Mesenteric fat pad (tissue), 1 donor: ENCODE results near the gene RNF40. TPM values are rescaled to one million over a fixed set of nuclear protein-coding genes. Genes with fewer than 3 reads are reported as not detected.

Experiments
- DNase-seq: peaks from one replicate; pipeline ENCODE4 v3.0.0-alpha.2; 2020; ENCODE audit warnings: low spot score
- total RNA-seq: library from RNA; stranded (reverse); fragmentation: NEBNext Ultra II Directional; extraction: Animal tissue kit (Norgen Biotek cat#: 25700); gene quantifications from one replicate; pipeline ENCODE4 v1.2.1, GENCODE V29; 2021
- donor health status: DM: yes; HTN: yes; CAD: no.

Gene RNF40
- total RNA-seq, 1 donor from 2014 or later = 97.5 TPM

DNA sequence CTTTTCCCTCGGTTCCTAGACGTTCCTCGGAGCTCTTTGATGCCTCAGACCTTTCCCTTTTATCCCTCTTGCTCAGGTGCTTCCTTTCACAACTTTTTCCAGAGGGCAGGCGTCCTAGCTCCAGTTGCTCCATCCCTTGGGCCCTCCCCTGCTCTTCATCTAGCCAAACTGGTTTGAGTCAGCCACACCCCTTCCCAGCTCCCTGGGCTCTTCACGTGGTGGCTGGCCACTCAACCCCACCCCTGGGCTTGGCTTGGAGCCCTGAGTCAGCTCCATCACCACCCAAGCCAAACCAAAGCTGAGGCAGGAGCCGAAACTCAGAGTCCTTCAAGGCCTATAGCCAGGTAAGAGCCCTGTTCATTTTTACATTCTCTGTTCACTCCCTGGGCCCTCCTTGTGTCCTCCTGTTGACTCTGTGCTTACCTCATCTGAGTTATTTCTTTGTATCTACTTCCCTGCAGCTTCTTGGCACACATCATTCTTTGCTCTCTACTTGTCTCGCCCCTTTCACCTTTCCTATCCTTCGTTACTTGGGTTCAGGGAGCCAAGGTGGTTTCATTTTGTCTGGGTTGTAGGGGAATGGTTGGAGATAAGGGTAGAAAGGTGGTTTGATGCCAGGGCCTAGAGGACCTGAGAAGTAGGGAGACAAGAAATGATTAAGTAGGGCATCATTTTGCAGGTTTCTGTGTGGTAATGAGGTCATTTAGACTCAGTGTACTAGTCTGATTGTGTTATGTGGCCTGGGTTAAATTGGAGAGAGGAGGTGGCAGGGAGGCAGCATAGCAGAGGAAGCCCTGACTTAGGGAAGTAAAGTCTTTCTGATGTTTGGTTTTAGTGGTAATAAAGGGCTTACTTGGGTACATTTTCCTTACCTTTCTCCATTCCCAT, 21.5 kb upstream of the RNF40 start:
- peak; percentile 90 for DNase-seq

DNA sequence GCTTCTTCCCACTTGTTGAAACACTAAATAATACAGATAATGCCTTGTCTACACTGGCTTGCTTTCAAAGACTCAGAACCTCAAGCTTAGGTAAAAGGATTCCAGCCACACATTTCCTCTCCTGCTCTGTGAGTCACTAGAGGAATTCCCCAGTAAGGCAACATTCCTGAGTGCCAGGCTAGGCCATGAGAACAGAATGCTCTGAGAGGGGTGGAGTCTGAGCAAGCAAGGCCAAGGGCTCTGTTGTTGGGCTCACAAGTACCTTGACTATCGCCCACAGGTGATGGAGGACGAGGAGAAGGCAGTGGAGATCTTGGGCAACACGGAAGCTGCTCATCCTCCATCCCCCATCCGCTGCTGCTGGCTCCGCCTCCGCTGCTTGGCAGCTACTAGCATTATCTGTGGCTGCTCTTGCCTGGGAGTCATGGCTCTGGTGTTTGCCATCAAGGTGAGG, 20.6 kb upstream of the RNF40 start:
- DNase-seq = peak; percentile 84

DNA sequence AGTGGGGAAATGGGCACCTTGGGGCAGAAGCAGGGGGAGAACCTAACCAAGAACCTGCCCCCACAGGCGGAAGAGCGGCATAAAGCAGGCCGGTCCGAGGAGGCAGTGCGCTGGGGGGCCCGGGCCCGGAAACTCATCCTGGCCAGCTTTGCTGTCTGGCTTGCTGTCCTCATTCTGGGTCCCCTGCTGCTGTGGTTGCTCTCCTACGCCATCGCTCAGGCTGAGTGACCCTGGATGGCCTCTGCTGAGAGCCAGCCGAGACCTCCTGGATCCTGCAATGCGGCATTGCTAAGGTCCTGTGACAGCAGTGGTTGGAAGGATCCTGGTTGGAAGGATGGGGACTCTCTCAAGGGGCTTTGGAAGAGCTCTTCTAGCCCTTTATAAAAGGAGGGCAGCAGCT, 18.4 kb upstream of the RNF40 start:
- no peak for DNase-seq

DNA sequence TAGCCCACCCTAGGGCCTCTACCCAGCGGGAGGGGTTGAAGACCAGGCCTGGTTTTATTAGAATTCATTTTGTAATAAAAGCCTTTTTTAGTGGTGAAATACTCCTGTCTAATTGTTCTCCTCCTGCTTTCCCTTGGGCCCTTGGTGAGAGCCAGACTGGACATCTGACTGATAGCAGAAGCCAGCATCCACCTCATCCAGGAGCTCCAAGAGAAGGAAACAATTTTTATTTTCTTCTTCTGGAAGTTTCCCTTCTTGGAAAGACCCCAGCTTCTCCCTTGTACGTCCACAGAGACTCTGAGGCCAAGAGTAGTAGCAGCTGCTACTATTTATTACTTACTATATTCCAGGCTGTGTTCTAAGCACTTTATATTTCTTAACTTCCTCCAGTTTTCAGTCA, 17.9 kb upstream of the RNF40 start:
- DNase-seq = no peak

DNA sequence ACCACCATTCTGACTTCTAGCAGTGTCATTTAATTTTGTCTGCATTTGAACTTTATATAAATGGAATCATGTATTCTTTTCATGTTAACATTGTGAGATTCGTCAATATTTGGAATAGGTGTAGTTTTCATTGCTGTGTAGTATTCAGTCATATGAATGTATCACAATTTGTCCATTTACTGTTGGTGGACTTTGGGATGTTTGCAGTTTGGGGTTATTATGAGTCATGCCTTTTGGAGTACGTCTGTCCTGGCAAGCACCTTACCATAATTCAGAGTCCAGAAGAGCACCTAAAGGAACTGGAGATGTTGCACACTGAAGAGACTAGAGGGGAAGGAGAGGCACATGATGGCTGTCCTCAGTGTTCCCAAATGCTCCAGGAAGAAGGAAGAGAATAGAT, 17.0 kb upstream of the RNF40 start:
- no peak for DNase-seq

DNA sequence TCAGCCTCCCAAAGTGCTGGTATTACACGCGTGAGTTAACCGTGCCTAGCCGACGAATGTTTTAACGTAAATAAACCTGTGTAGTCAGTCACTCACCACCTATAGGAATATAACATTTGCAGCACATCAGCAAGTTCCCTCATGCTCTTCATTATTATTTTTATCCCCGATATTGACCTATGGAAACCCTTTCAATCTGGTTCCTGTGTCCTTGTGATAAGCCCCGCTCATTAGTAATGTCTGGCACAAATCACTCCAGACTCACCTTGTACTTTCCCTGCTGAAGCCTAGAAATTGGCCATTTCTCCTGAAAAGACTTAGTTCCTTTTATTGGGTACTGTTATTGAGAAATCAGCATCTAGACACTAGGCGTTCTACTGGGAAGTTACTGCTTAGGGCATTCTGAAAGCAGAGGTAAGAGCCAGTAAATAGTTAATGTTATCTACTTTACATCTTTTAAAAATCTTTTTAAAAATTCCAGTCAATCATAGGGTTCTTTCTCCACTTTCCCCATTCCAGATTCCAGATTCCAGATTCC, 15.4 kb upstream of the RNF40 start:
- no peak for DNase-seq

DNA sequence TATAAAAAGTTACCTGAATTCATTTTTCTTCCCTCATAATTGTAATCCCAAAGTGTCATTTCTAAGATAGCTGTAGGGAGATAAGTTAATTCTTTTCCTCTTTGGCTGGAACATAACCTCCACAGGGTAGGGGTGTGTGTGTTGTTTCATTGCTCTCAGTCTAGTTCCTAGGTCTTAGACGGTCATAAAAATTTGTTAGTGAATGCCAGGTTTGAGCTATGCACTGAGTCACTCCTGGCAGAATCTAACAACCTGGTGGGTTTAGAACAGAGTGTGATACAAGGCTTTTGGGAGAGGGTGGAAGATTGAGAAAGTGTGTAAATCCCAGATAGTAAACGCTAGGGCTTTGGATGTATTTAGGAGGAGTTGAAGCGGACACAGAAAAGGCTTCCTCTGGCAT, 14.8 kb upstream of the RNF40 start:
- DNase-seq = no peak

DNA sequence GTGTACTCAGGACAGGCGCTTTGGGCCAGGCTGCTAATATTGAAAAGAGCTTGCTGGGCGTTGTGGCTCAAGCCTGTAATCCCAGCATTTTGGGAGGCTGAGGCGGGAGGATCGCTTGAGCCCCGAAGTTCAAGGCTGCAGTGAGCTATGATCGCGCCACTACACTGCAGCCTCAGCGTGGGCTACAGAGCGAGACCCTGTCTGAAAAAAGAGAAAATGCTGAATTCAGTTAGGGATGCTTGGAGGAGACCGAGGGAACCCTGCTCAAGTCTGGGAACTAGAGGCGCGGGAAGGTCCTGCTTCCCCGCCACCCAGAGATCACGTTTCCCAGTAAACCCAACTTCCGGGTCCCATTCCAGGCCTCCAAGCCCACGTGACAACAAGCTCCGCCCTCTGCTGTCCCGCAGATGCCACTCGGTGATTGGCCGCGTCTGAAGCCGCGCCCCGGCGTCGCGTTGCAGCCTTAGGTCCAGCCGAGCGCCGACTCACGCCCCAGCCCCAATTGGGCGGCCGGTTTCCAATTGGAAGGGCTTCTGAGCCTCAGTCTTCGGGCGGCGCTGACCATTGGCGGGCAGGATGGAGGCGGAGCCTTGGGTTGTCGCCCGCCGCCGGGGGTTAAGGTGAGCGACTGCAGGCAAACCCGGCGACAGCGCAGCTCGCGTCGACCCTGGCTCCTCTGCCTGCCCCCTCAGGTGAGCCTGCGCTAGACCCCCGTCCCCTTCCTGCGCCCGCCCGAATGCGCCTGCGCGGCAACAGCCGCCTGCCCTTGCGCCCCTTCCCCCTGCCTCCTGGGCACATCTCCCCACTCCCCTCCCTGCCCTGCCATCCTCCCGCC, 14.1 kb upstream of the RNF40 start, which contains the start of gene PHKG2:
Gene PHKG2 (plus strand): TSS at position 627 of the 835 bp plus-strand sequence. CDS start 396 bp downstream, outside the sequence.
- peak; percentile 99 for DNase-seq

DNA sequence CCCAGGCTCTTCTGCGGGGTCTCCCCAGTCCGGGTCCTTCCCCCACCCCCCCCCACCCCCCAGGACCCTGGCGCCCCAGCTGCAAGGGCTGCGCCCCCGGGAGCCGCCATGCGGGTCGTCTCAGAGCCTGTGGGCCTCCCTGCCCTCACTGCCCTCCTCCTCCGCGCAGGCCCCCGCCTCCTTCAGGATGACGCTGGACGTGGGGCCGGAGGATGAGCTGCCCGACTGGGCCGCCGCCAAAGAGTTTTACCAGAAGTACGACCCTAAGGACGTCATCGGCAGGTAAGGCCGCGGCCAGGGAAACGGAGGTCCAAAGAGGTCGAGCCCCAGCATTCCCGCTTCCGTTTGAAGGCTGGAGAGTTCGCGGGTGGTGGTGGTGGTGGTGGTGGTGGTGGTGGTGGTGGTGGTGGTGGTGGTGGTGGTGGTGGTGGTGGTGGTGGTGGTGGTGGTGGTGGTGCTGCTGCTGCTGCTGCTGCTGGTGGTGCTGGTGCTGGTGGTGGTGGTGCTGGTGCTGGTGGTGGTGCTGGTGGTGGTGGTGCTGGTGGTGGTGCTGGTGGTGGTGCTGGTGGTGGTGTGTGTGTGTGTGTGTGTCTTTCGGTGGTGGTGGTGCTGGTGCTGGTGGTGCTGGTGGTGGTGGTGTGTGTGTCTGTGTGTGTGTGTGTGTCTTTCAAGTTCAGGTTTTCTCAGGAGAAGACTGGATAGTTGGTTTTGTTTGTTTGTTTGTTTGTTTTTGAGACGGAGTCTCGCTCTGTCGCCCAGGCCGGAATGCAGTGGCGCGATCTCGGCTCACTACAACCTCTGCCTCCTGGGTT, 13.3 kb upstream of the RNF40 start:
- no peak for DNase-seq

DNA sequence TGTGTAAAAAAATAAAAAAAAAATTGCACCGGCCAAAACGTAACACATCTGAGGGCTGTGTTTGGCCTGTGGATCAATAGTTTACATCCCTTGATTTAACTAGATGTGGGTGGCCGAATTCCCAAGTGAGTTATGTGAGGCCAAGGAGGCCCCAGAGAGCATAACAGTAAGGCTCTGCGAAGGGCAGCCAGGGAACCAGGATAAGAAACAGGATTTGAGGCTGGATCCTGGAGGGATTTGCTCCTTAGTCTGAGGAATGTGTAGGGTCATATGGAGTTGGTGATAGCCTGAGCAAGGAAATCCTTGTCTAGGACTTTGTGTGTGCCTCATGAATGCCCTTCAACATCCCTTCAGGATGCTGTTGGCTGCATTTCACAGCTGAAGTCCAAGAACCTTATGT, 11.9 kb upstream of the RNF40 start:
- no peak for DNase-seq

DNA sequence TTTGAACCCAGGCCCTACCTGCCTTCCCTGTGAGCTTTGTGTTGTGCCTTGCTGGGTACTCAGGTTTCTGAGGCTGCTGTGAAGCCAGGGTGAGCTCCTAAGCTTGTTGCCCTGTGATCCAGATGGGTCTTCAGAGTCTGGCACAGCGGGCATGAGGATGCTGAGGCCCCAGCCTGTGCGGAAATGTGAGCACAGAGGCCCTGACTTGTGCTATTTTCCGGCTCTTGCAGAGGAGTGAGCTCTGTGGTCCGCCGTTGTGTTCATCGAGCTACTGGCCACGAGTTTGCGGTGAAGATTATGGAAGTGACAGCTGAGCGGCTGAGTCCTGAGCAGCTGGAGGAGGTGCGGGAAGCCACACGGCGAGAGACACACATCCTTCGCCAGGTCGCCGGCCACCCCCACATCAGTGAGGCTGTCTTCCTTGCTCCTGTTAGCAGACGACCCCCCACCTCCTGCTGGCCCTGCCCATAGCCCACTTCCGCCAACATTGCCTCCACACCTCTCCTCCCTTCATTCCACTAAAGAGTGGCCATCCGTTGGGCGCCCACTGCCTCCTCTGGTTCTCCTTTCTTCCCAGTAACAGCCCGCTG, 11.2 kb upstream of the RNF40 start:
- DNase-seq = no peak

DNA sequence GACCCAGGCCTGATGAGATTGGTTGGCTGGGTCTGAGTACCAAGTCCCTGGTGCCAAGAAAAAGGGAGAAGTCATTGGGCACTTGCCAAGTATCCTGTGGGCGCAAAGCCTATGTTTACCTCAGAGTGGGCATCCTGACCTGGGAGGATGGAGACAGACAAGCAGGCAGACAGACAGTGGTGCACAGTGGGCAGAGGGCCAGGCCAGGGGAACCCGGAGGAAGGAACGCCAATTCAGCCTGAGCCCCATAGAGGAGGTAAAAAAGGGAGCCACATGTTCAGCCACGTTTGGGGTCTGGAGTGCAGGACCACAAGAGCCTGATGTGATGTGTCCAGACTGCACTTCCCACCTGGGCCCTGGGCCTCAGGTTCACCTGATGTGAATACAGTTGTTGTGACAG, 8.5 kb upstream of the RNF40 start:
- DNase-seq = no peak

DNA sequence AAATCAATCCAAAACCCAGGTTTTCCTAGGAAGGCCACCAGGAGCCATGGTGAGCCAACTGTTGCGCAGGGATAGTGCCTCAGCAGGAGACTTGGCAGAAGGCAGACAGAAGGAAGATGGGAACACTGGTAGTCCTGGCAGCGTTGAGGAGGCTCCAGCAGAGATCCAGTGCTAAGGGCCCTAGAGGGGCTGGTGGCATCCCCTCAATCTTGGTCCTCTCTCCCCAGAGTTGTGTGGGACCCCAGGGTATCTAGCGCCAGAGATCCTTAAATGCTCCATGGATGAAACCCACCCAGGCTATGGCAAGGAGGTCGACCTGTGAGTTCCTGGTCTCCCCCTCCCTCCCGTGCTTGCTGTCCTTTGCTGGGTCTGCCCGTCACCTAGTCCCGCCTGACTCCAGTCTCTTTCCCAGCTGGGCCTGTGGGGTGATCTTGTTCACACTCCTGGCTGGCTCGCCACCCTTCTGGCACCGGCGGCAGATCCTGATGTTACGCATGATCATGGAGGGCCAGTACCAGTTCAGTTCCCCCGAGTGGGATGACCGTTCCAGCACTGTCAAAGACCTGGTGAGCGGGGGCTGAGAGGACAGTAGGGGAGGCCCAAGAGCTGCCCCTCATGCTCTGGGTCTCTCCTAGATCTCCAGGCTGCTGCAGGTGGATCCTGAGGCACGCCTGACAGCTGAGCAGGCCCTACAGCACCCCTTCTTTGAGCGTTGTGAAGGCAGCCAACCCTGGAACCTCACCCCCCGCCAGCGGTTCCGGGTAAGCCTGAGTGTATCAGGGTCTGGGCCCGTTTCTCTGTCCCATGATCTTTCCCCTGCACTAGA, 6.0 kb upstream of the RNF40 start:
- no peak for DNase-seq

DNA sequence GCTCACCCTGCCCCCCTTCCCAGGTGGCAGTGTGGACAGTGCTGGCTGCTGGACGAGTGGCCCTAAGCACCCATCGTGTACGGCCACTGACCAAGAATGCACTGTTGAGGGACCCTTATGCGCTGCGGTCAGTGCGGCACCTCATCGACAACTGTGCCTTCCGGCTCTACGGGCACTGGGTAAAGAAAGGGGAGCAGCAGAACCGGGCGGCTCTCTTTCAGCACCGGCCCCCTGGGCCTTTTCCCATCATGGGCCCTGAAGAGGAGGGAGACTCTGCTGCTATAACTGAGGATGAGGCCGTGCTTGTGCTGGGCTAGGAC, 5.4 kb upstream of the RNF40 start:
- DNase-seq = no peak

DNA sequence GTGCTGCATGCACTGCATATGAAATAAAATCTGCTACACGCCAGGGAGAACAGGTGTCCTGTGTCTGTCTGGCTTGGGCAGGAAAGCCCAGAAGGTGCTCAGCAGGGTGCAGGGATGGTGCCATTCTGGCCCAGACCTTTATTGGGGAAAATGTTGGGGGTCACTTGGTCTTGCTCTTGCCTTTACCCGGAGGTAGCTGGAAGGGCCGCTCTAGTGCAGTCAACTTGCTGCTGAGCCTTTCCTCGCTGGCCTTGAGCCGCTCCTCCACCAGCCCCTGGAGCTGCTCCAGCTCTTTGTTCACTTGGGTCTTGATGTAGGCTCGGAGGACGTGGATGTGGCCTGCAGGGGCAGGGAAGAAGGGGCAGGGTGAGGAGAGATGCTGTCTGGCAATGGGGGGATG, 4.8 kb upstream of the RNF40 start:
- no peak for DNase-seq

DNA sequence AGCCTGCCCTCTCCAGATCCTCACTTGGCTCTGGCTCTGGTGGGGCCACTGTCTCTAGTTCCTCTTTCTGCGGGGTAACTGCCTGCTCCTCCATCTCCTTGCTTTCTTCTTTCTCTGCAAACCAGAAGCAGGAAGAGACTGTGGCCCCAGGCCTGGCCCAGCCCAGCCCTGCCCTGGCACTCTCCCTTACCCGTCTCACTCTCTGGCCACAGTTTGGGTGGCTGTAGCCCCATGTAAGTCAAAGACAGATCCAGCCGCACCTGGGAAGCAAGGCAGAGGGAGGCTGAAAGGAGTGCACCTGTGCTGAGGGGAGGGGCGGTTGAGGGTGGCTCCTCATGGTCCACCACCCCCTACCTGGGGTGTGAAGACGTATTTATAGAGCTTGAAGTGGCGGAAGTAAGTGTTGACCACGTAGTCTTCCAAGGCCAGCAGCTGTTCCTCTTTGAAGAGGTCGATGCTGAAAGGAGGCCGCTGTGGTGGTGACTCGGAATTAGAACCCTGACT, 3.1 kb upstream of the RNF40 start:
- no peak for DNase-seq

DNA sequence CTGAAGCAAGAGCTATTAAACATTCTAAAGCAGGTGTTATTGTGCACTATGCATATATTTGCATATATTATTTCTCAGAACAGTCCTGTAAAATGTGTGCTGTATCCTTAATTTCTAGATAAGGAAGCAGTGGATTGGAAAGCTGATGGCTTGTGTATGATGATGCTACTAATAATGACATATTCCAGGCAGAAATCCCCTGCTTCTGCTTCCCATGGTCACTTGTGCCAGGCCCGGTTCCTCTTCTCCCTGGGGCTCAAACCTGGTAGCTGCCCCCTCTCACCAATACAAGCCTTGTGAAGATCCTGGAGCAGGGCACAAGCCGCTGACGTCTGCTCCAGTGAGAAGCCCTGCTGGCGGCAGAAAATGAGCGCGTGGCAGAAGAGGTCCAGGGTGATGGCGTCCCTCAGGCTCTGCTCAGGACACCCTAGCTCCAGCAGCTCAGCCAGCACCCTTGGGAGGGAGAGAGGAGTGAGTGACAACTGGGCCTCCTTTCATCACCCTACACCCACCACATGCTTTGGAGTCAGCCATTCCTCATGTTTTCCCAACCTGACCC, 2.0 kb upstream of the RNF40 start:
- no peak for DNase-seq

DNA sequence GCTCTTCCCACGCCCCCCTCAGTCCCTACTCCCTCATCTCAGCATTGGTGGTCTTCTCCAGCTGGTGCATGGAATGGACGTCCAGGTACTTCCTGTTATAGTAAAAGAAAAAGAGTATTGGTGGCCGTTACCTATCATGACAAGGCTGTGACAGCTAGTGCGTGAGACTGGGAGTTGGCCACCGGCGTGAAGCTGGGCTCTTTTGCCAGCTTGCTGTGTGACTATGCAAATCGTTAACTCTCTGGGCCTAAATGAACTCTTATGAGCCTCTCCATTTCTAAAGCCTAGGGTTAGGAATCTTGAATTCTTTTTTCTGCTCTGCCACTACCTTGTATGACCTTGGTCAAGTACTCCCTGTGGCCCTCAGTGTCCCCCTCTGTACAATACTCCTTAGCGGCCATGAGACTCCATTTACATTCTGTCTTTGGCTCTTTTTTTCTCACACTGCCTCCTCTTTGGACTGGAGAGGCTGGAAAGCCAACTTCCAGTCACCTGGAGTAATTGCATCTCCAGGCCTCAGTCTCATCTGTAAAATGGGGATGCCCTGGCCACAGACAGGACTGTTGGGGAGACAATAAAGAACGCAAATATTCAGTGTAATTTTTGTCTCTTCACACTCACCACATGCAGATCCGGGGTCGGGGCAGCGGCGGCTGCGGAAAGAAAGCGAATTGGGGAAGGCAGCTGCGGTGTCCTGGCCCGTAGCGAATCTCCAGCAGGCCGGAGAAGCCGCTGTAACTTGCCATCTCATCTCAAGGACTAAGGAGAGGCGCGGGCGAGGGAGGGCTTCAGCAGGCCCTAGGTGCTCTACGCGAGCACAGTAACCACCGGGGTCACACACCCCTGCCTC, 1.3 kb upstream of the RNF40 start:
- no peak for DNase-seq
